Bronchial epithelial cell (primary cell): ENCODE data around the gene CCNY. TPM values are rescaled to one million over a fixed set of nuclear protein-coding genes. Genes with fewer than 3 reads are reported as not detected.

Experiments used
- DNase-seq: peaks from one replicate; pipeline ENCODE4 v3.0.0-alpha.2; 2010; ENCODE audit warnings: low read depth
- FAIRE-seq: peaks from 2 replicates; lab custom pipeline; 2011; peaks lifted over from hg19 to GRCh38; lab: Jason Lieb, UNC
- H3K27me3 ChIP-seq: 2 replicates; pipeline ENCODE4 v1.5.1; 2011; ENCODE audit warnings: low read length; ENCODE audit not compliant: control insufficient read depth, insufficient read depth
- H3K36me3 ChIP-seq: 2 replicates; pipeline ENCODE4 v1.5.1; 2011; ENCODE audit warnings: low read length; ENCODE audit not compliant: control insufficient read depth, insufficient read depth
- H3K4me3 ChIP-seq: 2 replicates; pipeline ENCODE4 v1.5.1; 2011; ENCODE audit warnings: mild to moderate bottlenecking, low read depth, low read length, control low read depth
- total RNA-seq: library from RNA; depleted of rRNA; stranded (reverse); fragments of >200 nt; gene quantifications from 2 replicates; pipeline ENCODE4 v1.2.1, GENCODE V29; 2014
- TF ChIP-seq, protein P1 (sequence below): IDR thresholded peaks from 2 replicates; pipeline ENCODE4 v1.5.1; 2011; ENCODE audit warnings: mild to moderate bottlenecking, moderate library complexity, low read length, control low read depth, inconsistent platforms; ENCODE audit not compliant: insufficient read depth, severe bottlenecking

CCNY gene
- total RNA-seq, 1 donor from 2014 or later, result 66.3 TPM

DNA sequence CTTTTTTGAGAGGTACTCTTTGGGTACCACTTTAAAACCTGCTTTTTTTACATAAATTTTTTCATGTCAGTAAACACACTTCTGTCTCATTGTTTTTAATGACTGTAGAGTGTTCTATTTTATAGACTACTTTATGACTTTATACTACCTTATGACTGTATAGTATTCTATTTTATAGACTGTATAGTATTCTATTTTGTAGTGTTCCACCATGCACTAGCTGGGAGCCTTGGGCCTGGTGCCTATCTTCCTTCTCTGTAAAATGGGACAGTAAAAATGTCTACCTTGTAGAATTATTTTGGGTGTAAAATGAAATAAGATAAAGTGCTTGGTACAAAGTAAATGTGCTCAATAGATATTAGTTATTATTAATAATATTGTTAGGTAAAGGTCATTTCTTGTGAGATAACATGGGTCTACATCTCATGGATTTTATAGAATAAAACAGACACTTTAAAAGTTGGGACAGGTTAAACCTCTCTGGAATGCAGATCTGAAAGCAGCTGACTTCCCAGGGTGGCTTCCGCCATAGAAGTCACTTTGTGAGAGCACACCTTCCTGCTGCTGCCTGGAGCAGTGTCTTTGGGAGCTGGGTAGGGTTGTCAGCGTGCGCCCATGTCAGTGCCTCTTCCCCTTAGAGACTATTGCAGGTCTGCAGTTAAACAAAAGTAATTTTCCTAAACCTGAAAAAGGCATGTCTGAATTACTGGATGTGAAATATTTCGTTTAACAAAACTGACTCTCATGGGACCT, 31.0 kb downstream of the CCNY start:
- DNase-seq (no peak), FAIRE-seq (no peak)
- Histone ChIP-seq H3K36me3 (no peaks in the 10 kb centered on the region), H3K27me3 (no peaks in the 10 kb centered on the region), H3K4me3 (no peak overlapping the region)
- TF ChIP-seq, protein P1, sequence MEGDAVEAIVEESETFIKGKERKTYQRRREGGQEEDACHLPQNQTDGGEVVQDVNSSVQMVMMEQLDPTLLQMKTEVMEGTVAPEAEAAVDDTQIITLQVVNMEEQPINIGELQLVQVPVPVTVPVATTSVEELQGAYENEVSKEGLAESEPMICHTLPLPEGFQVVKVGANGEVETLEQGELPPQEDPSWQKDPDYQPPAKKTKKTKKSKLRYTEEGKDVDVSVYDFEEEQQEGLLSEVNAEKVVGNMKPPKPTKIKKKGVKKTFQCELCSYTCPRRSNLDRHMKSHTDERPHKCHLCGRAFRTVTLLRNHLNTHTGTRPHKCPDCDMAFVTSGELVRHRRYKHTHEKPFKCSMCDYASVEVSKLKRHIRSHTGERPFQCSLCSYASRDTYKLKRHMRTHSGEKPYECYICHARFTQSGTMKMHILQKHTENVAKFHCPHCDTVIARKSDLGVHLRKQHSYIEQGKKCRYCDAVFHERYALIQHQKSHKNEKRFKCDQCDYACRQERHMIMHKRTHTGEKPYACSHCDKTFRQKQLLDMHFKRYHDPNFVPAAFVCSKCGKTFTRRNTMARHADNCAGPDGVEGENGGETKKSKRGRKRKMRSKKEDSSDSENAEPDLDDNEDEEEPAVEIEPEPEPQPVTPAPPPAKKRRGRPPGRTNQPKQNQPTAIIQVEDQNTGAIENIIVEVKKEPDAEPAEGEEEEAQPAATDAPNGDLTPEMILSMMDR, result no peak

DNA sequence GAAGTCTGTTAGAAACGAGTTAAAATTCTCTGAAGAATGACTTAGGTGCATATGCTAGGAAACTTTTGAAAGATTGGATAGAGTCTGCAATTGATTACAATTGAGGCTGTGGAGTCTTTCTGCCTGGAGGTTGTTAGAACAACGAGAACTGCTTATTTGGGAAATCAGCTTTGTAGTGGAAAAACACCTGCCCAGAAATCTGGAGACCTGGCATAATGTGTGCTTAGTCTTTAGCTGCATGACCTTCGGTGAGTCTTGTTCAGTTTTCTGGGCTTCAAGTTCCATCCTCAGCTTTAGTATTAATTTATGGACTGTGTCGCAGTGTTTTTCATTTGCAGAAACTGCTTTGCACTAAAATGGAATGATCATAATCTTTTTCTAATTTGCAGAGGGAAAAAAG, 31.7 kb downstream of the CCNY start:
- DNase-seq (no peak), FAIRE-seq (no peak)
- H3K36me3 ChIP-seq, result no peaks in the 10 kb centered on the region
- H3K27me3 ChIP-seq, result no peaks in the 10 kb centered on the region
- no peak overlapping the region for H3K4me3 ChIP-seq
- TF ChIP-seq, protein P1, result no peak

DNA sequence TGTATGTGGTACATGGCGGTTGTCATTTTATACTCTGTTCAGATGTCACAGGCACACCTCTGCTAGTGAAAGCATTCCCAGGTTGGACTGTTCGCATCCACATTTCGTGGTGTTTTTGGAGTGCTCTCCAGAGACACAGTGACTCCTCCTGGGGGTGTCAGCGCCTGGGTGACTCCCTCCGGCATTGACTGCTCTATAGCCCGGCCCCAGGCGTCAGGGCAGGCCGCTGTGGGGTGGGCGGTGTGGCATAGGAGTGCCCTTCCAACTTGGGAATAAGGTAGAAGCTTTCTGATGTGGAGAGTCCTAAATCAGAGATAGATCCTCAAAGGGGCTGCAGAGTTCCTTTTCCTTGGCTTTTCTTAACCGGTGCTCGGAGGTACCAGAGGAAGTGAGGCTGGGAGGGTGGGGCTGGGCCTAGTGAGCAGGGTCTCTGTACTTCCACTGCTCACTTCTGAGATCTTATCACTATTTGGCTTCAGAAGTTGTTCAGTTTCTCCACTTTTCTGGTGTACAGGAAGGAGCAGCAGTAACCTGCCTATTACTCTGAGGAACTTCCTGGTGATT, 32.3 kb downstream of the CCNY start:
- peaks cover 2% of the 10 kb centered on the region for H3K36me3 ChIP-seq
- no peak for FAIRE-seq

DNA sequence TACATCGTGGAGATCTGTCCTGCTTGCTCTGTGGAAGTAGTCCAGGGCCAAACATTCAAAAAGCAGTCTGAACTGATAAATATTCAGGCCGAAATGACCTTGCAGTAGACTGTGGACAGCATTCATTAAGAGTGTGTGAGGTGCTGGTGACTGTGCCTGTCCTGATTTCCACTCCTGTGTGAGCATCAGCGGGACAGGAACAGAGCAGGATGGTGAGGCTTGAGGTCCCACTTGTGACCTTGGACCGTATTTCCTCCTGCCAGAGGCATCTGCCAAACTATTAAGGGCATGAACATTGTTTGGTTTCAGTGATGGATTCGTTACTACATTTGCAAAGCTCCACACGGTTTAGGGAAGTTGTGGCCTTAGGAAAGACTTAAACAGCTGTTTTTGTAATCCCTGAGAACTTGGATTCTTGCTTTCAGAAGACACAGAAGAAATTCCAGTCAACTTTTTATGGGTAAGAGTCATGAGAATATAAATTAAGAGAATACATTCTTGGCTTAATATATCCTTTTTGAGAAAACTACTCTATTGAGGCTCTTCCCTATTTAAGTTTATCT, 32.8 kb downstream of the CCNY start:
- no peaks in the 10 kb centered on the region for H3K27me3 ChIP-seq
- peaks cover 2% of the 10 kb centered on the region for H3K36me3 ChIP-seq
- DNase-seq, result no peak
- H3K4me3 ChIP-seq, result no peak overlapping the region
- no peak for FAIRE-seq
- TF ChIP-seq, protein P1, result no peak

More for the DNA sequence above, 32.3 kb downstream of the CCNY start:
- Histone ChIP-seq H3K4me3 (no peak overlapping the region), H3K27me3 (no peaks in the 10 kb centered on the region)
- TF ChIP-seq, protein P1, result no peak
- no peak for DNase-seq

GRCh38 chr10:35371731-35372130, 35.4 kb downstream of the CCNY start:
- peaks cover 2% of the 10 kb centered on the region for H3K36me3 ChIP-seq
- DNase-seq (no peak), FAIRE-seq (no peak)
- no peaks in the 10 kb centered on the region for H3K27me3 ChIP-seq
- TF ChIP-seq, protein P1, result no peak
- H3K4me3 ChIP-seq, result no peak overlapping the region
